Spleen (tissue), 11 donors: ENCODE measurements around the gene CHRM3. TPM values are rescaled to one million over a fixed set of nuclear protein-coding genes. Genes with fewer than 3 reads are reported as not detected.

Source experiments
- DNase-seq: peaks from one replicate; pipeline ENCODE4 v3.0.0-alpha.2; 2020
- H3K27ac ChIP-seq, 8 donors: fragments of 200-600 bp; sonication (generic) in 7 of 8; 1 replicate in 4 of 8; 2 replicates in 4 of 8; pipeline versions ENCODE4 v1.5.0 to v1.8.0; 2016 to 2021; ENCODE audit warnings: inconsistent platforms in 4 of 8, mild to moderate bottlenecking in 4 of 8, moderate library complexity in 1 of 8
- H3K27me3 ChIP-seq, 7 donors: fragments of 200-600 bp; sonication (generic) in 6 of 7; replicated peaks in 1 of 7; 1 replicate in 4 of 7; 2 replicates in 3 of 7; pipeline versions ENCODE4 v1.5.0 to v1.8.0; 2016 to 2021; ENCODE audit warnings: inconsistent platforms in 3 of 7, mild to moderate bottlenecking in 1 of 7
- H3K36me3 ChIP-seq, 6 donors: fragments of 200-600 bp; sonication (generic) in 5 of 6; 1 replicate in 4 of 6; 2 replicates in 2 of 6; pipeline versions ENCODE4 v1.5.0 to v1.8.0; 2016 to 2021; ENCODE audit warnings: inconsistent platforms in 2 of 6
- H3K4me1 ChIP-seq, 6 donors: fragments of 200-600 bp; sonication (generic) in 5 of 6; 1 replicate in 3 of 6; 2 replicates in 3 of 6; pipeline versions ENCODE4 v1.5.0 to v1.8.0; 2016 to 2021; ENCODE audit warnings: inconsistent platforms in 3 of 6
- H3K4me3 ChIP-seq, 8 donors: fragments of 200-600 bp; sonication (generic) in 7 of 8; 1 replicate in 4 of 8; 2 replicates in 4 of 8; pipeline versions ENCODE4 v1.5.0 to v1.8.0; 2016 to 2021; ENCODE audit warnings: inconsistent platforms in 4 of 8, mild to moderate bottlenecking in 4 of 8, moderate library complexity in 2 of 8
- H3K9me3 ChIP-seq, 8 donors: fragments of 200-600 bp; sonication (generic) in 7 of 8; 1 replicate in 4 of 8; 2 replicates in 4 of 8; pipeline versions ENCODE4 v1.5.0 to v1.8.0; 2016 to 2021; ENCODE audit warnings: inconsistent platforms in 4 of 8
- CTCF ChIP-seq, 11 experiments: fragments of 200-600 bp in 7 of 11; fragments of 450-650 bp in 4 of 11; sonication (generic) in 4 of 11; IDR thresholded peaks in 8 of 11; conservative IDR thresholded peaks in 3 of 11; 1 replicate in 7 of 11; 2 replicates in 4 of 11; pipeline versions ENCODE4 v1.4.0 to v1.8.0; 2016 to 2021; ENCODE audit warnings: antibody characterized with exemption in 11 of 11, inconsistent platforms in 4 of 11, mild to moderate bottlenecking in 1 of 11
- POLR2A ChIP-seq, 3 donors: fragments of 450-650 bp; IDR thresholded peaks; one replicate each; pipeline ENCODE4 v1.5.1; 2017; ENCODE audit warnings: antibody characterized with exemption in 3 of 3, mild to moderate bottlenecking in 1 of 3
- POLR2AphosphoS5 ChIP-seq, 3 donors: sonication (generic); formaldehyde crosslinking; IDR thresholded peaks; one replicate each; pipeline ENCODE4 v1.5.1; 2017; ENCODE audit warnings: antibody characterized with exemption in 3 of 3
- WGBS, 5 donors: extraction: QIAGEN DNeasy Blood & Tissue Kit in 3 of 5; methylation state at CpG; one replicate each; pipeline versions ENCODE4 v1.1.5 to v1.1.7; 2013 to 2018; 5-methylcytosine and 5-hydroxymethylcytosine counted together
- intact Hi-C: fragments of 100-400 bp; cut with DNase I; formaldehyde crosslinking; loops from one replicate; pipeline ENCODE4 v1.15.0; 2023; ENCODE audit warnings: low total_unique reads
- polyA plus RNA-seq, 3 donors: library from polyadenylated mRNA; stranded (reverse); fragments of 200-250 nt; gene quantifications; one replicate each; pipeline ENCODE4 v1.2.1, GENCODE V29; 2013
- total RNA-seq, 7 donors: library from RNA; depleted of rRNA in 3 of 7; stranded (reverse); fragments of >200 nt in 3 of 7; fragmentation: NEBNext Ultra II Directional in 4 of 7; extraction: Animal tissue kit (Norgen Biotek cat#: 25700) in 4 of 7; gene quantifications; one replicate each; pipeline versions ENCODE4 v1.1.0 to v1.2.1, GENCODE V29; 2016 to 2021
- donor health status: healthy with polysubstance abuse.
- donor health status: DM: no; HTN: no; CAD: no; lungs with moderate emphysema.
- donor health status: DM: no; HTN: no; CAD: no.
- donor health status: Bipolar disorder and iron deficiency.
- donor health status: healthy.
- donor health status: DM: no; HTN: no; CAD: no.
- donor health status: DM: yes; HTN: yes; CAD: no.

CHRM3 gene
- total and polyA plus RNA-seq, 10 donors: 0.13 to 12.5 (median 3.0) TPM

- DNase-seq: no peak
- H3K4me3 ChIP-seq: no peak overlapping the region
- no peaks in the 10 kb centered on the region for H3K4me1 ChIP-seq
- TF ChIP-seq POLR2A (IDR thresholded peaks at IDR 0.05) (no peak), POLR2AphosphoS5 (IDR thresholded peaks at IDR 0.05) (no peak), CTCF (IDR thresholded peaks at IDR 0.05 in 8 of 11, conservative IDR thresholded peaks at IDR 0.05 in 3 of 11) (no peak)
- intact Hi-C loops: loop anchor here (10.0 kb wide), 1 partner anchor 1553 kb away; no protein-coding TSS in a partner anchor
- H3K36me3 ChIP-seq: no peaks in the 10 kb centered on the region
- H3K27me3 ChIP-seq: no peaks in the 10 kb centered on the region
- H3K27ac ChIP-seq: no peak overlapping the region
- 67 to 92% (median 75%) methylated on average over 5 of the region's 5 CpGs for WGBS, 5 donors
- H3K9me3 ChIP-seq: no peaks in the 10 kb centered on the region
Measured at GRCh38 chr1:239417986-239418640, 31.7 kb downstream of the CHRM3 start.

GRCh38 chr1:239418681-239419080, 32.3 kb downstream of the CHRM3 start:
- TF ChIP-seq CTCF (IDR thresholded peaks at IDR 0.05 in 8 of 11, conservative IDR thresholded peaks at IDR 0.05 in 3 of 11): no peak
- TF ChIP-seq POLR2A (IDR thresholded peaks at IDR 0.05): no peak
- TF ChIP-seq POLR2AphosphoS5 (IDR thresholded peaks at IDR 0.05): no peak
- Histone ChIP-seq H3K9me3 (no peaks in the 10 kb centered on the region), H3K27ac (no peak overlapping the region), H3K4me1 (no peaks in the 10 kb centered on the region), H3K4me3 (no peak overlapping the region), H3K36me3 (no peaks in the 10 kb centered on the region), H3K27me3 (no peaks in the 10 kb centered on the region)
- intact Hi-C loops: loop anchor here (10.0 kb wide), 1 partner anchor 1554 kb away; no protein-coding TSS in a partner anchor
- DNase-seq: no peak
- WGBS, 5 donors: 83 to 100% (median 88%) methylated on average over 1 of the region's 1 CpG

- no peaks in the 10 kb centered on the region for H3K9me3 ChIP-seq
Measured at GRCh38 chr1:239421811-239422210, 35.4 kb downstream of the CHRM3 start.

More at GRCh38 chr1:239421811-239422210, 35.4 kb downstream of the CHRM3 start:
- Histone ChIP-seq H3K36me3 (no peaks in the 10 kb centered on the region), H3K4me1 (no peaks in the 10 kb centered on the region), H3K27me3 (no peaks in the 10 kb centered on the region), H3K4me3 (no peak overlapping the region), H3K27ac (no peak overlapping the region)
- no peak for DNase-seq
- intact Hi-C loops: no loop called here
- TF ChIP-seq POLR2A (IDR thresholded peaks at IDR 0.05): no peak
- no peak for TF ChIP-seq CTCF (IDR thresholded peaks at IDR 0.05 in 8 of 11, conservative IDR thresholded peaks at IDR 0.05 in 3 of 11)
- no peak for TF ChIP-seq POLR2AphosphoS5 (IDR thresholded peaks at IDR 0.05)
- WGBS, 5 donors: 60 to 87% (median 74%) methylated on average over 2 of the region's 2 CpGs
